ENCODE data around the gene CLRN2. TPM values are rescaled to one million over a fixed set of nuclear protein-coding genes. Genes with fewer than 3 reads are reported as not detected.

The CLRN2 gene
- total RNA-seq, 2 experiments from 2014 or later = not detected

DNA sequence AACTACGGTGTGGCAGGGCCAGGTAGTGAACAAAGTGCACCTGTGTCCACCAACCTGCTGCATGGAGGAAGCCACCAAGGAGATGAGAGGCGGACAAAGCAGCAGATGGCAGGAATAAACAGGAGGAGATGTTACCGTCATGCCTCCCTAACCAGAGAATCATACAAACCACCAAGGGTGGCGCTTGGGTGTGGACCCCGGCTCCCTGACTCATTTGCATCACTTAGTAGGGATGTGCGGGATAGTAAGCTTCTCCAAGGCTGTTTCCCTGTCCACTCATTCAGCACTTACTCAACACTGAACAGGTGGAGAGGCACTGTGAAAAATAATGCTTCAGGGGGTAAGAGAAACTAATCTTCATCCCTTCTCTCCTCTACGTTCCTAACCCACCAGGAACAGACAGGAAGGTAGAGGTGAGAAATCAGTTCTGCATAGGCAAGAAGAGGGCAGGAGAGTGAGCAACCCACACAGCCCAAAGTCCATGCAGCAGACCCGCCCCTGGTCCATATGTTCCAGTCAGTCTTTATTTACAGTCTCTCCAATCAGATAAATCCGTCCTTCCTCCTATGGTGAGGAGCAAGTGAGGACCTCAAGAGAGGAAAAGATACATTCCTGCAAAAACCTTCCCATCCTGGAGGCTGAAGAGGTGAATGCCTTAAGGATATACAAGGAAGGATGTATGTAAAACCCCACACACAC, 37.0 kb upstream of the CLRN2 start:
- no peaks in the 10 kb centered on the region for H3K79me2 ChIP-seq (ENCODE audit: insufficient read depth, low read depth, low read length)
- no peak for TF ChIP-seq EZH2phosphoT487 (IDR thresholded peaks at IDR 0.05; ENCODE audit: borderline replicate concordance, low read depth, low read length)
- TF ChIP-seq, protein P1, sequence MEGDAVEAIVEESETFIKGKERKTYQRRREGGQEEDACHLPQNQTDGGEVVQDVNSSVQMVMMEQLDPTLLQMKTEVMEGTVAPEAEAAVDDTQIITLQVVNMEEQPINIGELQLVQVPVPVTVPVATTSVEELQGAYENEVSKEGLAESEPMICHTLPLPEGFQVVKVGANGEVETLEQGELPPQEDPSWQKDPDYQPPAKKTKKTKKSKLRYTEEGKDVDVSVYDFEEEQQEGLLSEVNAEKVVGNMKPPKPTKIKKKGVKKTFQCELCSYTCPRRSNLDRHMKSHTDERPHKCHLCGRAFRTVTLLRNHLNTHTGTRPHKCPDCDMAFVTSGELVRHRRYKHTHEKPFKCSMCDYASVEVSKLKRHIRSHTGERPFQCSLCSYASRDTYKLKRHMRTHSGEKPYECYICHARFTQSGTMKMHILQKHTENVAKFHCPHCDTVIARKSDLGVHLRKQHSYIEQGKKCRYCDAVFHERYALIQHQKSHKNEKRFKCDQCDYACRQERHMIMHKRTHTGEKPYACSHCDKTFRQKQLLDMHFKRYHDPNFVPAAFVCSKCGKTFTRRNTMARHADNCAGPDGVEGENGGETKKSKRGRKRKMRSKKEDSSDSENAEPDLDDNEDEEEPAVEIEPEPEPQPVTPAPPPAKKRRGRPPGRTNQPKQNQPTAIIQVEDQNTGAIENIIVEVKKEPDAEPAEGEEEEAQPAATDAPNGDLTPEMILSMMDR (conservative IDR thresholded peaks at IDR 0.05; ENCODE audit: low read length) = no peak
- H3K4me2 ChIP-seq (ENCODE audit: low read length) = no peak overlapping the region
- no peak for DNase-seq (ENCODE audit: low spot score)
- H3K9me3 ChIP-seq (ENCODE audit: low read length) = no peaks in the 10 kb centered on the region
- H3K36me3 ChIP-seq (ENCODE audit: insufficient read depth, low read length) = no peaks in the 10 kb centered on the region
- H2AFZ ChIP-seq (ENCODE audit: low read length) = no peak overlapping the region
- no TSS peak for BruUV-seq (replicated peaks)
- CTCF ChIA-PET (ENCODE audit: unreplicated experiment) = no interaction called here
- no peaks in the 10 kb centered on the region for H3K4me1 ChIP-seq (ENCODE audit: insufficient read depth, low read length, poor library complexity, severe bottlenecking)
- no peaks in the 10 kb centered on the region for H4K20me1 ChIP-seq (ENCODE audit: insufficient read depth, low read length)
- POLR2A ChIA-PET = interaction anchor here (0.7 kb wide), 1 partner anchor 110 kb away, joined by 3 read pairs; no protein-coding TSS in a partner anchor
- no peaks in the 10 kb centered on the region for H3K9me2 ChIP-seq (ENCODE audit: insufficient read depth, low read length)
- H3K27ac ChIP-seq (ENCODE audit: low read depth, low read length, poor library complexity, severe bottlenecking) = no peak overlapping the region
- intact Hi-C loops (cut with micrococcal nuclease; ENCODE audit: unreplicated experiment) = no loop called here
- H3K4me3 ChIP-seq (ENCODE audit: low read depth, low read length, poor library complexity, severe bottlenecking) = no peak overlapping the region

DNA sequence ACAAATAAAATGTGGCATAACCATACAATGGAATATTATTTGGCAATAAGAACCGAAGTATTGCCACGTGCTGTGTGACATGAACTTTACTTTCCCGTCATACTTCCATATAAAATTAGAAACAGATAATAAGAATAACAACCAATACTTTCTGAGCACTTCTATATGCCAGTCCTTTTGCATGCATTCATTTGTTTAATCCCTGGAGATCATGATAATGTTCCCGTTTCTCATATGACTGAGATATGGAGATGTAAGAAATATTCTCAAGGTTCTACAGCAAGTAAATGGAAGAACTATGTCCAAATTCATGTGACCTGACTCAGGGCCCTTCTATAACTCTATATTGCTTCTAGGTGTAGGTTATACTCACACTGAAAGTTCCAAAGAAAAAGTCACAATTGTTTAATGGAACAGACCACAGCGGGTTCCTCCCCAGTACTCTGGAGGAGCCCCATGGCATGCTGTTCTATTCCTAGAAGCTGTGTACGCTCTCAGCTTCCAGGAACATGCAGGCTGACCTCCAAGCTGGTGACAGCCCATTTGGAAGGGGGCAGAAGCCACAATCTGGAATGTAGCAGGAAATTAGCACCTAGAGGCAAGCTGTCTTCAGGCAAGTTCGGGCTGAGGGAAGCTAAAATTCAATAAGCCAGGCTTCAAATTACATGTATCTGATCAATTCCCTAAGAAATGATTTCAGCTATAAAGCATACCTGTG, 34.6 kb upstream of the CLRN2 start:
- no peaks in the 10 kb centered on the region for H3K9me3 ChIP-seq (ENCODE audit: low read length)
- no peaks in the 10 kb centered on the region for H3K9me2 ChIP-seq (ENCODE audit: insufficient read depth, low read length)
- DNase-seq (ENCODE audit: low spot score) = no peak
- no peaks in the 10 kb centered on the region for H3K4me1 ChIP-seq (ENCODE audit: insufficient read depth, low read length, poor library complexity, severe bottlenecking)
- H3K27ac ChIP-seq (ENCODE audit: low read depth, low read length, poor library complexity, severe bottlenecking) = no peak overlapping the region
- no peaks in the 10 kb centered on the region for H3K79me2 ChIP-seq (ENCODE audit: insufficient read depth, low read depth, low read length)
- no peaks in the 10 kb centered on the region for H4K20me1 ChIP-seq (ENCODE audit: insufficient read depth, low read length)
- no peak overlapping the region for H2AFZ ChIP-seq (ENCODE audit: low read length)
- ChIA-PET POLR2A (no interaction called here), CTCF (ENCODE audit: unreplicated experiment) (no interaction called here)
- TF ChIP-seq, protein P1 (conservative IDR thresholded peaks at IDR 0.05; ENCODE audit: low read length) = no peak
- no peak for TF ChIP-seq EZH2phosphoT487 (IDR thresholded peaks at IDR 0.05; ENCODE audit: borderline replicate concordance, low read depth, low read length)
- H3K4me3 ChIP-seq (ENCODE audit: low read depth, low read length, poor library complexity, severe bottlenecking) = no peak overlapping the region
- intact Hi-C loops (cut with micrococcal nuclease; ENCODE audit: unreplicated experiment) = no loop called here
- H3K4me2 ChIP-seq (ENCODE audit: low read length) = no peak overlapping the region
- H3K36me3 ChIP-seq (ENCODE audit: insufficient read depth, low read length) = no peaks in the 10 kb centered on the region
- BruUV-seq (replicated peaks) = no TSS peak

DNA sequence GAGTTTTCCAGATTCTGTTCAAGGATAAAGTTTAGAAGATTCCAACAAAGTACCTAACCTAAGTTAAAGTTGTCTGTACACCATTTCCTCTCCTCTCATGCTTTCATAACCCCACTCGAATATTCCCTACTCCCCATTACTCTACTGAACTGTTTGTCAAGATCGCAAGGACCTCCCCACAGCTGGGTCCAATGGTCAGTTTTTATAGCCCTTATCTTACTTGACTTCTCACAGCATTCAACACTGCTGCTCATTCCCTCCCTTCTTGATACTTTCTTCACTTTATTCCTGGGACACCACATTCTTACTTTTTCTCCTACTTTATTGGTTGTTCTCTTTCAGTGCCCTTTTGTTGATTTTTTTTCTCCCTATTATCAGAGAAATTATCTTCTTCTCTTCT, 34.0 kb upstream of the CLRN2 start:
- CTCF ChIA-PET (ENCODE audit: unreplicated experiment) = no interaction called here
- no peak for TF ChIP-seq EZH2phosphoT487 (IDR thresholded peaks at IDR 0.05; ENCODE audit: borderline replicate concordance, low read depth, low read length)
- TF ChIP-seq, protein P1 (conservative IDR thresholded peaks at IDR 0.05; ENCODE audit: low read length) = no peak
- H3K4me1 ChIP-seq (ENCODE audit: insufficient read depth, low read length, poor library complexity, severe bottlenecking) = no peaks in the 10 kb centered on the region
- no peak for DNase-seq (ENCODE audit: low spot score)
- H3K4me3 ChIP-seq (ENCODE audit: low read depth, low read length, poor library complexity, severe bottlenecking) = no peak overlapping the region
- H3K36me3 ChIP-seq (ENCODE audit: insufficient read depth, low read length) = no peaks in the 10 kb centered on the region
- BruUV-seq (replicated peaks) = no TSS peak
- intact Hi-C loops (cut with micrococcal nuclease; ENCODE audit: unreplicated experiment) = no loop called here
- no peaks in the 10 kb centered on the region for H3K79me2 ChIP-seq (ENCODE audit: insufficient read depth, low read depth, low read length)
- H2AFZ ChIP-seq (ENCODE audit: low read length) = no peak overlapping the region
- no peak overlapping the region for H3K27ac ChIP-seq (ENCODE audit: low read depth, low read length, poor library complexity, severe bottlenecking)
- H4K20me1 ChIP-seq (ENCODE audit: insufficient read depth, low read length) = no peaks in the 10 kb centered on the region
- no peaks in the 10 kb centered on the region for H3K9me2 ChIP-seq (ENCODE audit: insufficient read depth, low read length)
- no peaks in the 10 kb centered on the region for H3K9me3 ChIP-seq (ENCODE audit: low read length)
- POLR2A ChIA-PET = no interaction called here
- H3K4me2 ChIP-seq (ENCODE audit: low read length) = no peak overlapping the region
